GM12878 (cell line): Measurements from ENCODE around the gene CREB5. TPM values are rescaled to one million over a fixed set of nuclear protein-coding genes. Genes with fewer than 3 reads are reported as not detected.

Experiments used
- ATAC-seq: fragments of 200-7000 bp; cut with Tn5 transposase; 3 replicates; pipeline ENCODE4 v1.9.1; 2020; ENCODE audit warnings: mild to moderate bottlenecking, moderate library complexity
- BruUV-seq: library from RNA; stranded (reverse); fragments of 400-500 nt; replicated peaks from 2 replicates; lab custom pipeline; 2021; lab: Mats Ljungman, UMichigan
- CTCF ChIA-PET: fragments of 300-600 bp; sonication (Branson Sonifier 250); formaldehyde crosslinking; extraction: SDS; loops from one replicate; lab custom pipeline; 2021; ENCODE audit warnings: inconsistent platforms; lab: Yijun Ruan, JAX
- POLR2A ChIA-PET: fragments of 350-600 bp; formaldehyde crosslinking; extraction: SDS; loops from one replicate; lab custom pipeline; 2021; ENCODE audit warnings: inconsistent platforms; lab: Charles Lee
- RAD21 ChIA-PET: fragments of 300-600 bp; sonication (Branson Sonifier 250); formaldehyde crosslinking; loops from one replicate; lab custom pipeline; 2023; ENCODE audit warnings: antibody characterized with exemption; ENCODE audit not compliant: unreplicated experiment; lab: Charles Lee
- SMC1A ChIA-PET: fragments of 300-600 bp; sonication (Branson Sonifier 250); formaldehyde crosslinking; loops from one replicate; lab custom pipeline; 2023; ENCODE audit not compliant: unreplicated experiment, uncharacterized antibody; lab: Charles Lee
- DNase-seq: peaks from one replicate; pipeline ENCODE4 v3.0.0-alpha.2; 2011; ENCODE audit warnings: low read depth, low spot score
- FAIRE-seq: peaks from 3 replicates; lab custom pipeline; 2011; peaks lifted over from hg19 to GRCh38; lab: Jason Lieb, UNC
- H2AFZ ChIP-seq: 2 replicates; pipeline ENCODE4 v1.6.0; 2011; ENCODE audit warnings: low read depth, low read length, control low read depth; ENCODE audit not compliant: control insufficient read depth
- H3K27ac ChIP-seq: 2 replicates; pipeline ENCODE4 v1.5.1; 2011; ENCODE audit warnings: control low read depth; ENCODE audit not compliant: control insufficient read depth, insufficient read depth
- H3K27me3 ChIP-seq, 2 experiments: replicated peaks in 1 of 2; 2 replicates each; pipeline versions ENCODE4 v1.6.0 to v1.6.1; 2011; ENCODE audit warnings: low read length in 1 of 2; ENCODE audit not compliant: control insufficient read depth in 2 of 2, insufficient read depth in 2 of 2
- H3K36me3 ChIP-seq, 2 experiments: 2 replicates each; pipeline ENCODE4 v1.5.1; 2011; ENCODE audit warnings: low read length in 1 of 2; ENCODE audit not compliant: control insufficient read depth in 2 of 2, insufficient read depth in 2 of 2
- H3K4me1 ChIP-seq: 2 replicates; pipeline ENCODE4 v1.6.1; 2011; ENCODE audit warnings: mild to moderate bottlenecking, low read length, moderate library complexity, mixed read lengths; ENCODE audit not compliant: control insufficient read depth, insufficient read depth
- H3K4me2 ChIP-seq: 2 replicates; pipeline ENCODE4 v1.6.0; 2011; ENCODE audit warnings: control low read depth; ENCODE audit not compliant: control insufficient read depth, insufficient read depth
- H3K4me3 ChIP-seq: fragments of 200-600 bp; sonication (generic); 2 replicates; pipeline ENCODE4 v1.5.1; 2016
- H3K79me2 ChIP-seq: 2 replicates; pipeline ENCODE4 v1.6.0; 2011; ENCODE audit warnings: low read length; ENCODE audit not compliant: control insufficient read depth, insufficient read depth
- H3K9ac ChIP-seq: 2 replicates; pipeline ENCODE4 v1.8.0; 2011; ENCODE audit warnings: low read length, control low read depth, mixed read lengths; ENCODE audit not compliant: control insufficient read depth, insufficient read depth
- H3K9me3 ChIP-seq: replicated peaks from 3 replicates; pipeline ENCODE4 v1.5.1; 2011; ENCODE audit warnings: mild to moderate bottlenecking, low read length; ENCODE audit not compliant: control insufficient read depth, insufficient read depth
- H4K20me1 ChIP-seq: 2 replicates; pipeline ENCODE4 v1.6.0; 2011; ENCODE audit not compliant: control insufficient read depth, insufficient read depth
- BCL11A ChIP-seq: IDR thresholded peaks from 2 replicates; pipeline ENCODE4 v1.6.1; 2011; ENCODE audit warnings: low read depth, low read length
- LARP7 ChIP-seq: fragments of 450-650 bp; IDR thresholded peaks from 2 replicates; pipeline ENCODE4 v1.6.1; 2017; ENCODE audit warnings: mild to moderate bottlenecking
- MXI1 ChIP-seq: fragments of 150-350 bp; IDR thresholded peaks from 2 replicates; pipeline ENCODE4 v1.6.1; 2011; ENCODE audit warnings: low read depth, mild to moderate bottlenecking, inconsistent platforms, low read length, improper control_type of control experiment
- POU2F2 ChIP-seq: IDR thresholded peaks from 3 replicates; pipeline ENCODE4 v1.6.1; 2011; ENCODE audit warnings: low read depth, mild to moderate bottlenecking, low read length, borderline replicate concordance
- RUNX3 ChIP-seq: IDR thresholded peaks from 2 replicates; pipeline ENCODE4 v1.6.1; 2012; ENCODE audit warnings: low read length, inconsistent platforms
- SIN3A ChIP-seq: IDR thresholded peaks from 2 replicates; pipeline ENCODE4 v1.6.1; 2012; ENCODE audit warnings: low read depth, low read length, improper control_type of control experiment
- SPI1 ChIP-seq: IDR thresholded peaks from 2 replicates; pipeline ENCODE4 v1.6.1; 2011; ENCODE audit warnings: low read depth, mild to moderate bottlenecking, low read length, moderate library complexity, borderline replicate concordance; ENCODE audit not compliant: insufficient read depth
- SREBF1 ChIP-seq: IDR thresholded peaks from 2 replicates; pipeline ENCODE4 v1.6.1; 2012; ENCODE audit warnings: mild to moderate bottlenecking, low read length
- TARDBP ChIP-seq: IDR thresholded peaks from 2 replicates; pipeline ENCODE4 v1.6.1; 2016; ENCODE audit warnings: borderline replicate concordance
- USF2 ChIP-seq: IDR thresholded peaks from 2 replicates; pipeline ENCODE4 v1.6.1; 2011; ENCODE audit warnings: low read depth, low read length, improper control_type of control experiment, borderline replicate concordance
- ZBTB11 ChIP-seq: fragments of 450-650 bp; formaldehyde crosslinking; IDR thresholded peaks from 2 replicates; pipeline ENCODE4 v1.5.0; 2022; ENCODE audit warnings: mild to moderate bottlenecking, missing genetic modification characterization
- ZBTB4 ChIP-seq: fragments of 450-650 bp; formaldehyde crosslinking; IDR thresholded peaks from 2 replicates; pipeline ENCODE4 v1.4.0; 2022; ENCODE audit warnings: mild to moderate bottlenecking, moderate library complexity
- ZNF274 ChIP-seq: IDR thresholded peaks from one replicate; pipeline ENCODE4 v1.8.0; 2011; ENCODE audit not compliant: insufficient read length, insufficient read depth
- WGBS: methylation state at CpG from one replicate; pipeline ENCODE4 v1.1.6; 2016; ENCODE audit warnings: low lambda C conversion rate; ENCODE audit not compliant: insufficient replicate concordance, insufficient coverage; ENCODE audit errors: missing lambda C conversion rate; 5-methylcytosine and 5-hydroxymethylcytosine counted together
- in situ Hi-C: fragments of 300-500 bp; cut with MboI; formaldehyde crosslinking; loops from 9 replicates; pipeline ENCODE4 v1.14.3; 2018; ENCODE audit warnings: mixed read lengths
- intact Hi-C: fragments of 100-400 bp; cut with micrococcal nuclease; formaldehyde crosslinking; loops from one replicate; pipeline ENCODE4 v1.14.2; 2022; ENCODE audit not compliant: unreplicated experiment
- polyA plus RNA-seq, 11 experiments: library from polyadenylated mRNA; depleted of rRNA in 4 of 11; unstranded in 6 of 11; stranded (reverse) in 5 of 11; fragments of >200 nt; fragmentation: Nextera tagmentation in 4 of 11; fragmentation: Illumina TruSeq in 1 of 11; extraction: Ambion mirVana in 4 of 11; extraction: Trizol in 1 of 11; gene quantifications; 1 replicate in 1 of 11; 2 replicates in 10 of 11; pipeline versions ENCODE4 v1.2.1 to v1.2.3, GENCODE V29; 2011 to 2016; ENCODE audit warnings: inconsistent platforms in 2 of 11, missing spikeins in 2 of 11, low read depth in 1 of 11
- total RNA-seq, 4 experiments: library from RNA; depleted of rRNA in 3 of 4; stranded (reverse); fragments of >200 nt in 3 of 4; fragmentation: Illumina TruSeq in 1 of 4; extraction: Trizol in 1 of 4; gene quantifications; 2 replicates each; pipeline versions ENCODE4 v1.2.1 to v1.2.3, GENCODE V29; 2013 to 2021
- TF ChIP-seq, protein P1 (sequence below): IDR thresholded peaks from 2 replicates; pipeline ENCODE4 v1.6.1; 2012; ENCODE audit warnings: low read length, inconsistent platforms
- TF ChIP-seq, protein P2 (sequence below): IDR thresholded peaks from 2 replicates; pipeline ENCODE4 v1.6.1; 2011; ENCODE audit warnings: low read depth, mild to moderate bottlenecking, low read length, moderate library complexity, borderline replicate concordance; ENCODE audit errors: extremely low read depth

CREB5 gene
- total and polyA plus RNA-seq, 10 of the 15 experiments (the other 5 are each of a cell fraction or from before 2014, with no cell fraction given), result 12.9 to 74.1 (median 53.0) TPM

DNA sequence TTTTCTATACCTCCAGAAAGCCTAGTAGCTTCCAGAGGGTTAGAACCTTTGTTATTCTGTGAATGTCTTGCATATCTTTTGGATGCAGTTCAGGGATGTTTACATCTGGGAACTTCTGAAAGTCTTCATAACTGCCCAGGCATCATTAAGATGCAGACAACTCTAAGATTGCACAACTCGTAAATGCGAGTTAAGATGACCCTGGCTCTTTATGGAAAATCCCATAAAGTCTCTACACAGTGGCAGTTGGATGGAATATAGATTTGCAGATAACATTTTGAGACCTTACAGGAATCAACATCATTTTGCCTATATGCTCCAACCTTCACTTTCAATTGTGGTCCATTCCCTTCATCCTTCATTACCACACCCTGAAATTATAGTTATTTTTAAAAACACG is 151.7 kb downstream of the CREB5 start:
- RAD21 ChIA-PET, result interaction anchor here (1.0 to 1.5 kb wide), 3 partner anchors 11 to 176 kb away, joined by 3 to 8 read pairs (median 6); no protein-coding TSS in a partner anchor
- ATAC-seq (no peak), FAIRE-seq (no peak), DNase-seq (no peak)
- CTCF ChIA-PET, result no interaction called here
- Histone ChIP-seq H2AFZ (no peak overlapping the region), H3K27ac (no peak overlapping the region), H3K36me3 (no peaks in the 10 kb centered on the region), H3K27me3 (no peaks in the 10 kb centered on the region; a peak in 1 of 4 replicates), H3K4me3 (no peak overlapping the region), H3K9ac (no peak overlapping the region), H3K79me2 (no peaks in the 10 kb centered on the region), H4K20me1 (no peaks in the 10 kb centered on the region), H3K4me2 (no peak overlapping the region), H3K4me1 (no peaks in the 10 kb centered on the region), H3K9me3 (no peaks in the 10 kb centered on the region)
- WGBS, result 85% methylated on average over 3 of the region's 3 CpGs
- in situ Hi-C loops (no loop called here), intact Hi-C loops (no loop called here)
- SMC1A ChIA-PET, result interaction anchor here (0.6 to 12.6 kb wide), 11 partner anchors 9 to 176 kb away, joined by 3 to 101 read pairs (median 3); no protein-coding TSS in a partner anchor
- POLR2A ChIA-PET, result no interaction called here
- no TSS peak for BruUV-seq
- TF ChIP-seq ZBTB11 (CRISPR knock-in tag), result no peak
- TF ChIP-seq TARDBP, result no peak
- no peak for TF ChIP-seq MXI1
- no peak for TF ChIP-seq BCL11A
- TF ChIP-seq SREBF1, result no peak
- no peak for TF ChIP-seq LARP7
- TF ChIP-seq POU2F2, result no peak
- no peak for TF ChIP-seq SIN3A
- TF ChIP-seq SPI1, result no peak
- TF ChIP-seq ZBTB4, result no peak
- TF ChIP-seq, protein P1, sequence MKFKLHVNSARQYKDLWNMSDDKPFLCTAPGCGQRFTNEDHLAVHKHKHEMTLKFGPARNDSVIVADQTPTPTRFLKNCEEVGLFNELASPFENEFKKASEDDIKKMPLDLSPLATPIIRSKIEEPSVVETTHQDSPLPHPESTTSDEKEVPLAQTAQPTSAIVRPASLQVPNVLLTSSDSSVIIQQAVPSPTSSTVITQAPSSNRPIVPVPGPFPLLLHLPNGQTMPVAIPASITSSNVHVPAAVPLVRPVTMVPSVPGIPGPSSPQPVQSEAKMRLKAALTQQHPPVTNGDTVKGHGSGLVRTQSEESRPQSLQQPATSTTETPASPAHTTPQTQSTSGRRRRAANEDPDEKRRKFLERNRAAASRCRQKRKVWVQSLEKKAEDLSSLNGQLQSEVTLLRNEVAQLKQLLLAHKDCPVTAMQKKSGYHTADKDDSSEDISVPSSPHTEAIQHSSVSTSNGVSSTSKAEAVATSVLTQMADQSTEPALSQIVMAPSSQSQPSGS, result no peak
- TF ChIP-seq, protein P2, sequence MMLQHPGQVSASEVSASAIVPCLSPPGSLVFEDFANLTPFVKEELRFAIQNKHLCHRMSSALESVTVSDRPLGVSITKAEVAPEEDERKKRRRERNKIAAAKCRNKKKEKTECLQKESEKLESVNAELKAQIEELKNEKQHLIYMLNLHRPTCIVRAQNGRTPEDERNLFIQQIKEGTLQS, result no peak
- TF ChIP-seq ZNF274, result no peak
- no peak for TF ChIP-seq USF2
- no peak for TF ChIP-seq RUNX3
